ENCODE results near the gene SULT2B1.

DNA sequence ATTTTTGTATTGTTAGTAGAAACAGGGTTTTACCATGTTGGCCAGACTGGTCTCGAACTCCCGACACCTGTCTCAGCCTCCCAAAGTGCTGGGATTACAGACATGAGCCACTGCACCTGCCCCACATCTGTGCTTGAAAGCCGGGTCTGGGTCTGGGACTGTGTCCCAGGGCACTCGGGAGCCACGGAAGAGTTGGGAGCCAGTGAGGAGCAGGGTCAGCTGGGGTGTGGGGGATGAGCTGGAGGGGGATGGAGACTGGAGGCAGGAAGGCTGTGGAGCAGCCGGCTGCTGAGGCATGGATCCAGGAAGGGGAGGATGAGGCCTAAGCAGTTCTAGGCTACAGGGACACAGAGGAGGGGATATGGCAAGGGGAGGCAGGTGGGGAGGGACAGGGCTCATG is 43.9 kb downstream of the SULT2B1 start:
- TF ChIP-seq EZH2phosphoT487 (IDR thresholded peaks at IDR 0.05; ENCODE audit: insufficient read depth, low read depth) (no peak), EZH2 (IDR thresholded peaks at IDR 0.05; ENCODE audit: insufficient read depth, poor library complexity, severe bottlenecking) (no peak)
